CD4-positive, CD25-positive, alpha-beta regulatory T cell (primary cell): Measurements from ENCODE around the gene CLEC4D. TPM values are rescaled to one million over a fixed set of nuclear protein-coding genes. Genes with fewer than 3 reads are reported as not detected.
A peak's percentile ranks its signal among the peaks of the same experiment; 100 is the strongest.
"Not testable (repeated sequence)": the region's sequence is repeated elsewhere in the genome, so short reads cannot be mapped to it uniquely, and the experiment has no call there.

Experiments
- ATAC-seq, 2 donors: fragments of 150-1000 bp; cut with Tn5 transposase; one replicate each; pipeline ENCODE4 v1.10.0; 2021; ENCODE audit warnings: low read depth in 2 of 2, moderate number of reproducible peaks in 2 of 2, moderate library complexity in 1 of 2
- DNase-seq, 3 donors: peaks; one replicate each; pipeline versions ENCODE4 v3.0.0 to v3.0.0-alpha.2; 2012 to 2022; ENCODE audit warnings: mixed read lengths in 1 of 3
- H3K27ac ChIP-seq: one replicate; pipeline ENCODE4 v1.7.0; 2013; ENCODE audit warnings: mild to moderate bottlenecking, low read length; ENCODE audit not compliant: insufficient read depth, poor library complexity, severe bottlenecking
- H3K27me3 ChIP-seq: one replicate; pipeline ENCODE4 v1.7.0; 2013; ENCODE audit warnings: low read length; ENCODE audit not compliant: control insufficient read depth, insufficient read depth
- H3K36me3 ChIP-seq: one replicate; pipeline ENCODE4 v1.7.0; 2013; ENCODE audit warnings: mild to moderate bottlenecking, low read length, moderate library complexity; ENCODE audit not compliant: control insufficient read depth, insufficient read depth
- H3K4me1 ChIP-seq: 2 replicates; pipeline ENCODE4 v1.7.0; 2013; ENCODE audit warnings: mild to moderate bottlenecking, low read length; ENCODE audit not compliant: insufficient read depth, control insufficient read depth, poor library complexity, severe bottlenecking
- H3K4me3 ChIP-seq: one replicate; pipeline ENCODE4 v1.7.0; 2013; ENCODE audit warnings: low read depth, mild to moderate bottlenecking, low read length, moderate library complexity
- H3K9me3 ChIP-seq, 2 experiments: 1 replicate in 1 of 2; 2 replicates in 1 of 2; pipeline ENCODE4 v1.7.0; 2013; ENCODE audit warnings: low read length in 2 of 2, mild to moderate bottlenecking in 1 of 2, moderate library complexity in 1 of 2; ENCODE audit not compliant: control insufficient read depth in 2 of 2
- H3K27ac Mint-ChIP-seq, 3 donors: one replicate each; pipeline ENCODE4 v1.8.0; 2020 to 2022; ENCODE audit warnings: mild to moderate bottlenecking in 3 of 3, mixed read lengths in 3 of 3, moderate library complexity in 2 of 3
- H3K27me3 Mint-ChIP-seq: one replicate; pipeline ENCODE4 v1.8.0; 2022; ENCODE audit warnings: mild to moderate bottlenecking, mixed read lengths
- H3K36me3 Mint-ChIP-seq: one replicate; pipeline ENCODE4 v1.8.0; 2020; ENCODE audit warnings: mixed read lengths
- H3K4me1 Mint-ChIP-seq, 4 donors: one replicate each; pipeline ENCODE4 v1.8.0; 2020 to 2022; ENCODE audit warnings: mixed read lengths in 4 of 4, mild to moderate bottlenecking in 1 of 4
- H3K4me3 Mint-ChIP-seq, 4 donors: one replicate each; pipeline ENCODE4 v1.8.0; 2020 to 2022; ENCODE audit warnings: mild to moderate bottlenecking in 4 of 4, mixed read lengths in 4 of 4, moderate library complexity in 3 of 4
- H3K9me3 Mint-ChIP-seq, 7 donors: one replicate each; pipeline ENCODE4 v1.8.0; 2020 to 2022; ENCODE audit warnings: mixed read lengths in 7 of 7, mild to moderate bottlenecking in 3 of 7, moderate library complexity in 2 of 7
- polyA plus RNA-seq, 4 donors: library from polyadenylated mRNA; unstranded; fragments of 300-500 nt; fragmentation: Illumina TruSeq; gene quantifications; one replicate each; pipeline ENCODE4 v1.2.3, GENCODE V29; 2021
- total RNA-seq: library from RNA; stranded (reverse); gene quantifications from one replicate; pipeline ENCODE4 v1.2.3, GENCODE V29; 2022

Gene CLEC4D
- total and polyA plus RNA-seq, 5 donors from 2014 or later: not detected

GRCh38 chr12:8554451-8555195 lies 41.3 kb downstream of the CLEC4D start:
- no peak overlapping the region for H3K27ac Mint-ChIP-seq
- ATAC-seq: no peak
- Histone ChIP-seq H3K27me3 (peaks cover 3% of the 10 kb centered on the region), H3K9me3 (no peaks in the 10 kb centered on the region), H3K27ac (no peak overlapping the region), H3K4me3 (no peak overlapping the region), H3K4me1 (no peaks in the 10 kb centered on the region), H3K36me3 (no peaks in the 10 kb centered on the region)
- H3K36me3 Mint-ChIP-seq: no peaks in the 10 kb centered on the region
- H3K27me3 Mint-ChIP-seq: peaks cover 4% of the 10 kb centered on the region
- no peak overlapping the region for H3K4me3 Mint-ChIP-seq
- no peaks in the 10 kb centered on the region for H3K9me3 Mint-ChIP-seq
- no peaks in the 10 kb centered on the region for H3K4me1 Mint-ChIP-seq
- DNase-seq: no peak

GRCh38 chr12:8556531-8557097 lies 43.3 kb downstream of the CLEC4D start:
- no peak for ATAC-seq
- H3K4me3 ChIP-seq: no peak overlapping the region
- H3K27ac Mint-ChIP-seq: no peak overlapping the region
- H3K27ac ChIP-seq: no peak overlapping the region
- no peaks in the 10 kb centered on the region for H3K4me1 ChIP-seq
- no peak for DNase-seq
- H3K4me1 Mint-ChIP-seq: no peaks in the 10 kb centered on the region
- H3K9me3 Mint-ChIP-seq: peaks cover 0 to 3% (median 0%) of the 10 kb centered on the region in 7 donors
- H3K27me3 ChIP-seq: peaks cover 3% of the 10 kb centered on the region
- H3K27me3 Mint-ChIP-seq: peaks cover 4% of the 10 kb centered on the region
- H3K36me3 Mint-ChIP-seq: no peaks in the 10 kb centered on the region
- no peaks in the 10 kb centered on the region for H3K9me3 ChIP-seq
- H3K36me3 ChIP-seq: no peaks in the 10 kb centered on the region
- H3K4me3 Mint-ChIP-seq: no peak overlapping the region

- peaks cover 0 to 2% of the 10 kb centered on the region in 2 experiments for H3K9me3 ChIP-seq
- DNase-seq: no peak
- H3K27me3 Mint-ChIP-seq: peaks cover 7% of the 10 kb centered on the region
- H3K27ac Mint-ChIP-seq: no peak overlapping the region
- no peaks in the 10 kb centered on the region for H3K4me1 ChIP-seq
- H3K27ac ChIP-seq: no peak overlapping the region
- H3K36me3 Mint-ChIP-seq: no peaks in the 10 kb centered on the region
- H3K4me1 Mint-ChIP-seq: no peaks in the 10 kb centered on the region
- peaks cover 0 to 13% (median 0%) of the 10 kb centered on the region in 7 donors for H3K9me3 Mint-ChIP-seq
- no peak overlapping the region for H3K4me3 ChIP-seq
- H3K27me3 ChIP-seq: peaks cover 4% of the 10 kb centered on the region
- no peak for ATAC-seq
- H3K36me3 ChIP-seq: no peaks in the 10 kb centered on the region
- H3K4me3 Mint-ChIP-seq: no peak overlapping the region
Observed at GRCh38 chr12:8559676-8560075, 46.4 kb downstream of the CLEC4D start.

- Histone ChIP-seq H3K36me3 (no peaks in the 10 kb centered on the region), H3K9me3 (peaks cover 0 to 2% of the 10 kb centered on the region in 2 experiments), H3K27me3 (peaks cover 4% of the 10 kb centered on the region), H3K4me1 (no peaks in the 10 kb centered on the region), H3K27ac (no peak overlapping the region), H3K4me3 (no peak overlapping the region)
- Mint-ChIP-seq H3K27ac (no peak overlapping the region), H3K4me3 (no peak overlapping the region), H3K9me3 (peaks cover 0 to 13% (median 0%) of the 10 kb centered on the region in 7 donors), H3K27me3 (peaks cover 7% of the 10 kb centered on the region), H3K4me1 (no peaks in the 10 kb centered on the region), H3K36me3 (no peaks in the 10 kb centered on the region)
- DNase-seq (no peak), ATAC-seq (no peak)
Observed at GRCh38 chr12:8561011-8561410, 47.7 kb downstream of the CLEC4D start.

GRCh38 chr12:8562310-8562709 lies 49.0 kb downstream of the CLEC4D start:
- Histone ChIP-seq H3K4me1 (no peaks in the 10 kb centered on the region), H3K9me3 (peaks cover 0 to 2% of the 10 kb centered on the region in 2 experiments), H3K27me3 (peaks cover 4% of the 10 kb centered on the region), H3K27ac (no peak overlapping the region), H3K4me3 (no peak overlapping the region), H3K36me3 (no peaks in the 10 kb centered on the region)
- peak in 1 of 3 donors; percentile 5 for DNase-seq
- Mint-ChIP-seq H3K4me1 (no peaks in the 10 kb centered on the region), H3K4me3 (no peak overlapping the region), H3K27ac (no peak overlapping the region), H3K36me3 (no peaks in the 10 kb centered on the region), H3K9me3 (peaks cover 0 to 18% (median 2%) of the 10 kb centered on the region in 7 donors), H3K27me3 (peaks cover 7% of the 10 kb centered on the region)
- ATAC-seq: no peak

- DNase-seq (no peak), ATAC-seq (no peak)
- Mint-ChIP-seq H3K36me3 (no peaks in the 10 kb centered on the region), H3K4me3 (no peak overlapping the region), H3K27ac (no peak overlapping the region), H3K4me1 (no peaks in the 10 kb centered on the region), H3K27me3 (peaks cover 7% of the 10 kb centered on the region), H3K9me3 (peaks cover 0 to 20% (median 2%) of the 10 kb centered on the region in 7 donors)
- Histone ChIP-seq H3K27me3 (peaks cover 4% of the 10 kb centered on the region), H3K36me3 (no peaks in the 10 kb centered on the region), H3K27ac (no peak overlapping the region), H3K4me1 (no peaks in the 10 kb centered on the region), H3K4me3 (no peak overlapping the region), H3K9me3 (peaks cover 0 to 2% of the 10 kb centered on the region in 2 experiments)
Observed at GRCh38 chr12:8563356-8563755, 50.1 kb downstream of the CLEC4D start.

- ATAC-seq: no peak
- Mint-ChIP-seq H3K27ac (no peak overlapping the region), H3K36me3 (no peaks in the 10 kb centered on the region), H3K4me3 (no peak overlapping the region), H3K9me3 (peaks cover 0 to 20% (median 2%) of the 10 kb centered on the region in 7 donors), H3K27me3 (peaks cover 7% of the 10 kb centered on the region), H3K4me1 (no peaks in the 10 kb centered on the region)
- Histone ChIP-seq H3K36me3 (no peaks in the 10 kb centered on the region), H3K27me3 (peaks cover 4% of the 10 kb centered on the region), H3K4me3 (no peak overlapping the region), H3K9me3 (peaks cover 0 to 2% of the 10 kb centered on the region in 2 experiments), H3K4me1 (no peaks in the 10 kb centered on the region), H3K27ac (no peak overlapping the region)
- no peak for DNase-seq
Observed at GRCh38 chr12:8564656-8565055, 51.4 kb downstream of the CLEC4D start.

- not testable (repeated sequence) for H3K4me3 Mint-ChIP-seq
Observed at GRCh38 chr12:8566052-8566451, 52.7 kb downstream of the CLEC4D start.

More at GRCh38 chr12:8566052-8566451, 52.7 kb downstream of the CLEC4D start:
- H3K27me3 ChIP-seq, H3K27ac Mint-ChIP-seq, H3K4me3 ChIP-seq, H3K27ac ChIP-seq, ATAC-seq, H3K4me1 Mint-ChIP-seq, DNase-seq, H3K9me3 ChIP-seq, H3K36me3 Mint-ChIP-seq, H3K27me3 Mint-ChIP-seq, H3K4me1 ChIP-seq, H3K36me3 ChIP-seq: not testable (repeated sequence)
- peaks cover 0 to 20% (median 2%) of the 10 kb centered on the region in 7 donors for H3K9me3 Mint-ChIP-seq
